ENCODE data around the gene FAM184A. TPM values are rescaled to one million over a fixed set of nuclear protein-coding genes. Genes with fewer than 3 reads are reported as not detected.
A peak's percentile ranks its signal among the peaks of the same experiment; 100 is the strongest.

FAM184A gene
- total RNA-seq, 4 donors from 2014 or later = 0.30 to 3.8 (median 1.1) TPM

GRCh38 chr6:119116712-119117281, 38.3 kb upstream of the FAM184A start:
- H3K36me3 ChIP-seq = no peaks in the 10 kb centered on the region
- H3K27me3 ChIP-seq = no peaks in the 10 kb centered on the region
- H3K27ac ChIP-seq = no peak overlapping the region
- 67 to 68% methylated on average over 3 of the region's 3 CpGs for WGBS, 2 donors
- no peak overlapping the region for H3K4me3 ChIP-seq
- H3K9me3 ChIP-seq = no peaks in the 10 kb centered on the region
- DNase-seq = no peak
- no peak for TF ChIP-seq POLR2A (IDR thresholded peaks at IDR 0.05)
- peak in 1 of 6 experiments; percentile 11 for TF ChIP-seq CTCF (IDR thresholded peaks at IDR 0.05)
- no peaks in the 10 kb centered on the region for H3K4me1 ChIP-seq
- intact Hi-C loops (cut with DNase I) = no loop called here

GRCh38 chr6:119113961-119114360, 35.5 kb upstream of the FAM184A start:
- 92 to 96% methylated on average over 1 of the region's 1 CpG for WGBS, 2 donors
- TF ChIP-seq CTCF (IDR thresholded peaks at IDR 0.05) (no peak), POLR2A (IDR thresholded peaks at IDR 0.05) (no peak)
- intact Hi-C loops (cut with DNase I) = loop anchor here (5.0 kb wide), 1 partner anchor 147 kb away; no protein-coding TSS in a partner anchor
- peaks cover 0 to 4% (median 0%) of the 10 kb centered on the region in 4 donors for H3K27me3 ChIP-seq
- no peak overlapping the region for H3K27ac ChIP-seq
- H3K4me3 ChIP-seq = no peak overlapping the region
- no peaks in the 10 kb centered on the region for H3K4me1 ChIP-seq
- no peaks in the 10 kb centered on the region for H3K9me3 ChIP-seq
- no peaks in the 10 kb centered on the region for H3K36me3 ChIP-seq
- DNase-seq = no peak

GRCh38 chr6:119112812-119113530, 34.5 kb upstream of the FAM184A start:
- no peak for DNase-seq
- intact Hi-C loops (cut with DNase I) = loop anchor here (5.0 kb wide), 1 partner anchor 146 kb away; no protein-coding TSS in a partner anchor

GRCh38 chr6:119110601-119111548, 32.4 kb upstream of the FAM184A start:
- H3K9me3 ChIP-seq = no peaks in the 10 kb centered on the region
- no peak for DNase-seq
- H3K4me1 ChIP-seq = no peaks in the 10 kb centered on the region
- H3K4me3 ChIP-seq = no peak overlapping the region
- no peak overlapping the region for H3K27ac ChIP-seq
- H3K27me3 ChIP-seq = peaks cover 0 to 4% (median 0%) of the 10 kb centered on the region in 4 donors
- 32% methylated on average over 8 of the region's 8 CpGs for WGBS, 2 donors
- TF ChIP-seq CTCF (IDR thresholded peaks at IDR 0.05) = peak; percentile 57 to 76 (median 62)
- no peak for TF ChIP-seq POLR2A (IDR thresholded peaks at IDR 0.05)
- intact Hi-C loops (cut with DNase I) = loop anchor here (5.0 kb wide), 1 partner anchor 144 kb away; no protein-coding TSS in a partner anchor
- H3K36me3 ChIP-seq = no peaks in the 10 kb centered on the region

More at GRCh38 chr6:119112812-119113530, 34.5 kb upstream of the FAM184A start:
- H3K27me3 ChIP-seq = peaks cover 0 to 4% (median 0%) of the 10 kb centered on the region in 4 donors
- no peak overlapping the region for H3K27ac ChIP-seq
- H3K9me3 ChIP-seq = no peaks in the 10 kb centered on the region
- no peaks in the 10 kb centered on the region for H3K4me1 ChIP-seq
- WGBS, 2 donors = 65 to 69% methylated on average over 3 to 4 of the region's 4 CpGs
- no peaks in the 10 kb centered on the region for H3K36me3 ChIP-seq
- TF ChIP-seq POLR2A (IDR thresholded peaks at IDR 0.05) (no peak), CTCF (IDR thresholded peaks at IDR 0.05) (no peak)
- H3K4me3 ChIP-seq = no peak overlapping the region

All from esophagus squamous epithelium (tissue), 5 donors.